H9 (cell line): ENCODE measurements around the gene ARG1. TPM values are rescaled to one million over a fixed set of nuclear protein-coding genes. Genes with fewer than 3 reads are reported as not detected.

ENCODE experiments used
- DNase-seq: peaks from one replicate; pipeline ENCODE4 v3.0.0-alpha.2; 2017
- H2AFZ ChIP-seq: one replicate; pipeline ENCODE4 v1.6.1; 2013; ENCODE audit warnings: mild to moderate bottlenecking, low read length, control low read depth, moderate library complexity
- H2AK5ac ChIP-seq: 2 replicates; pipeline ENCODE4 v1.6.1; 2013; ENCODE audit warnings: low read length, control low read depth, mixed read lengths; ENCODE audit not compliant: insufficient read length
- H2BK120ac ChIP-seq: one replicate; pipeline ENCODE4 v1.6.1; 2013; ENCODE audit warnings: low read depth, mild to moderate bottlenecking, low read length, control low read depth, inconsistent platforms; ENCODE audit not compliant: poor library complexity, severe bottlenecking
- H2BK12ac ChIP-seq: 2 replicates; pipeline ENCODE4 v1.6.1; 2013; ENCODE audit warnings: low read length, control low read depth, mixed read lengths, low read depth; ENCODE audit not compliant: insufficient read length
- H2BK15ac ChIP-seq: 2 replicates; pipeline ENCODE4 v1.6.1; 2013; ENCODE audit warnings: low read depth, low read length, control low read depth
- H2BK20ac ChIP-seq: one replicate; pipeline ENCODE4 v1.6.1; 2013; ENCODE audit warnings: low read depth, mild to moderate bottlenecking, low read length, control low read depth, inconsistent platforms; ENCODE audit not compliant: poor library complexity, severe bottlenecking
- H2BK5ac ChIP-seq: 2 replicates; pipeline ENCODE4 v1.6.1; 2013; ENCODE audit warnings: low read length, control low read depth, mixed read lengths; ENCODE audit not compliant: insufficient read length
- H3K14ac ChIP-seq: 2 replicates; pipeline ENCODE4 v1.6.1; 2013; ENCODE audit warnings: low read length, control low read depth; ENCODE audit not compliant: insufficient read depth
- H3K18ac ChIP-seq: 2 replicates; pipeline ENCODE4 v1.6.1; 2013; ENCODE audit warnings: low read depth, mild to moderate bottlenecking, mixed read lengths, low read length, control low read depth; ENCODE audit not compliant: insufficient read length
- H3K23ac ChIP-seq: 2 replicates; pipeline ENCODE4 v1.6.1; 2013; ENCODE audit warnings: low read length, control low read depth, mixed read lengths, low read depth; ENCODE audit not compliant: insufficient read length
- H3K23me2 ChIP-seq: 2 replicates; pipeline ENCODE4 v1.6.1; 2013; ENCODE audit warnings: low read depth, mild to moderate bottlenecking, mixed read lengths, low read length, control low read depth; ENCODE audit not compliant: insufficient read length, poor library complexity, severe bottlenecking
- H3K27ac ChIP-seq: 2 replicates; pipeline ENCODE4 v1.5.1; 2013; ENCODE audit warnings: low read length, control low read depth, mixed read lengths, low read depth; ENCODE audit not compliant: insufficient read length
- H3K27me3 ChIP-seq: 2 replicates; pipeline ENCODE4 v1.6.1; 2013; ENCODE audit warnings: low read length, control low read depth, inconsistent platforms; ENCODE audit not compliant: insufficient read depth
- H3K4ac ChIP-seq: 2 replicates; pipeline ENCODE4 v1.6.1; 2013; ENCODE audit warnings: low read depth, mild to moderate bottlenecking, control low read depth, inconsistent platforms, low read length, moderate library complexity
- H3K4me1 ChIP-seq: 2 replicates; pipeline ENCODE4 v1.6.1; 2013; ENCODE audit warnings: low read length, control low read depth, inconsistent platforms; ENCODE audit not compliant: insufficient read depth
- H3K4me2 ChIP-seq: 2 replicates; pipeline ENCODE4 v1.6.1; 2013; ENCODE audit warnings: low read length, control low read depth, mixed read lengths; ENCODE audit not compliant: insufficient read length, insufficient read depth
- H3K56ac ChIP-seq: 2 replicates; pipeline ENCODE4 v1.6.1; 2013; ENCODE audit warnings: low read depth, mild to moderate bottlenecking, mixed read lengths, low read length, control low read depth; ENCODE audit not compliant: insufficient read length
- H3K79me1 ChIP-seq: 2 replicates; pipeline ENCODE4 v1.6.1; 2013; ENCODE audit warnings: low read depth, mild to moderate bottlenecking, moderate library complexity, low read length, control low read depth, inconsistent platforms; ENCODE audit not compliant: insufficient read depth, poor library complexity, severe bottlenecking
- H3K79me2 ChIP-seq: 2 replicates; pipeline ENCODE4 v1.6.1; 2013; ENCODE audit warnings: low read length, control low read depth, inconsistent platforms; ENCODE audit not compliant: insufficient read depth
- H3K9ac ChIP-seq: 2 replicates; pipeline ENCODE4 v1.6.1; 2013; ENCODE audit warnings: low read length, control low read depth, mixed read lengths; ENCODE audit not compliant: insufficient read length; ENCODE audit errors: extremely low read depth
- H3K9me3 ChIP-seq: one replicate; pipeline ENCODE4 v1.6.1; 2013; ENCODE audit warnings: low read depth, low read length, inconsistent platforms; ENCODE audit not compliant: control insufficient read depth
- H3T11ph ChIP-seq: one replicate; pipeline ENCODE4 v1.6.1; 2013; ENCODE audit warnings: mild to moderate bottlenecking, low read length, control low read depth, inconsistent platforms
- H4K20me1 ChIP-seq: one replicate; pipeline ENCODE4 v1.6.1; 2013; ENCODE audit not compliant: control insufficient read depth, insufficient read length, insufficient read depth
- H4K5ac ChIP-seq: 2 replicates; pipeline ENCODE4 v1.6.1; 2013; ENCODE audit warnings: low read depth, mild to moderate bottlenecking, mixed read lengths, low read length, control low read depth; ENCODE audit not compliant: insufficient read length
- H4K8ac ChIP-seq: replicated peaks from 2 replicates; pipeline ENCODE4 v1.6.1; 2013; ENCODE audit warnings: low read length, control low read depth, mixed read lengths, low read depth; ENCODE audit not compliant: insufficient read length
- H4K91ac ChIP-seq: 2 replicates; pipeline ENCODE4 v1.6.1; 2013; ENCODE audit warnings: low read depth, mild to moderate bottlenecking, moderate library complexity, mixed read lengths, low read length, control low read depth; ENCODE audit not compliant: insufficient read length
- H3K27ac Mint-ChIP-seq, 3 experiments: 2 replicates in 2 of 3; 3 replicates in 1 of 3; pipeline ENCODE4 v1.8.0; 2020 to 2021; ENCODE audit warnings: mixed read lengths in 3 of 3, mild to moderate bottlenecking in 1 of 3, moderate library complexity in 1 of 3
- H3K27me3 Mint-ChIP-seq: 2 replicates; pipeline ENCODE4 v1.8.0; 2021; ENCODE audit warnings: low read depth, mild to moderate bottlenecking, moderate library complexity, mixed read lengths
- H3K36me3 Mint-ChIP-seq, 3 experiments: 2 replicates in 2 of 3; 3 replicates in 1 of 3; pipeline ENCODE4 v1.8.0; 2020 to 2021; ENCODE audit warnings: low read depth in 3 of 3, mixed read lengths in 3 of 3; ENCODE audit not compliant: insufficient read depth in 1 of 3
- H3K4me1 Mint-ChIP-seq, 2 experiments: 2 replicates each; pipeline ENCODE4 v1.8.0; 2020; ENCODE audit warnings: mixed read lengths in 2 of 2
- H3K4me3 Mint-ChIP-seq, 2 experiments: 2 replicates in 1 of 2; 3 replicates in 1 of 2; pipeline ENCODE4 v1.8.0; 2020 to 2021; ENCODE audit warnings: mild to moderate bottlenecking in 2 of 2, mixed read lengths in 2 of 2, moderate library complexity in 1 of 2
- H3K9me3 Mint-ChIP-seq, 2 experiments: 2 replicates in 1 of 2; 3 replicates in 1 of 2; pipeline ENCODE4 v1.8.0; 2020; ENCODE audit warnings: mild to moderate bottlenecking in 2 of 2, mixed read lengths in 2 of 2, moderate library complexity in 1 of 2
- CTCF ChIP-seq: fragments of 200-600 bp; sonication (generic); conservative IDR thresholded peaks from 3 replicates; pipeline ENCODE4 v1.8.0; 2021; ENCODE audit warnings: antibody characterized with exemption, mild to moderate bottlenecking
- WGBS: extraction: QIAGEN DNeasy Blood & Tissue Kit; methylation state at CpG from one replicate; pipeline ENCODE4 v1.1.7; 2013; ENCODE audit warnings: missing lambda C conversion rate, low lambda C conversion rate, mixed read lengths; ENCODE audit not compliant: insufficient read length; ENCODE audit errors: extremely low coverage; 5-methylcytosine and 5-hydroxymethylcytosine counted together
- total RNA-seq: library from RNA; stranded (reverse); gene quantifications from 2 replicates; pipeline ENCODE4 v1.2.1, GENCODE V29; 2021

Gene ARG1
- total RNA-seq, 1 experiment from 2014 or later = not detected

- Histone ChIP-seq H3K23me2 (no peaks in the 10 kb centered on the region), H2BK12ac (no peak overlapping the region), H3T11ph (no peak overlapping the region), H4K91ac (no peak overlapping the region), H2BK5ac (no peak overlapping the region), H4K8ac (no peak overlapping the region), H2AK5ac (no peak overlapping the region), H4K5ac (no peak overlapping the region), H3K9ac (no peak overlapping the region), H3K18ac (no peak overlapping the region), H3K27me3 (no peaks in the 10 kb centered on the region), H3K4me1 (no peaks in the 10 kb centered on the region), H2BK15ac (no peak overlapping the region), H2BK120ac (no peak overlapping the region), H3K23ac (no peak overlapping the region), H3K9me3 (no peaks in the 10 kb centered on the region), H3K79me1 (no peaks in the 10 kb centered on the region), H3K79me2 (no peaks in the 10 kb centered on the region), H2BK20ac (no peak overlapping the region), H3K56ac (no peak overlapping the region), H3K27ac (no peak overlapping the region), H3K4ac (no peak overlapping the region), H4K20me1 (no peaks in the 10 kb centered on the region), H2AFZ (no peak overlapping the region), H3K14ac (no peak overlapping the region), H3K4me2 (no peak overlapping the region)
- no peak for TF ChIP-seq CTCF
- Mint-ChIP-seq H3K27ac (no peak overlapping the region), H3K9me3 (no peaks in the 10 kb centered on the region), H3K27me3 (no peaks in the 10 kb centered on the region), H3K4me3 (no peak overlapping the region), H3K36me3 (peaks cover 6 to 63% (median 52%) of the 10 kb centered on the region in 3 experiments; a peak in 6 of 7 replicates), H3K4me1 (no peaks in the 10 kb centered on the region)
- WGBS = no CpG with 5 or more reads among the region's 11 CpGs
- DNase-seq = no peak
Measured at GRCh38 chr6:131594074-131594473, 21.0 kb downstream of the ARG1 start.
